Embryonic facial prominence (tissue), 1 donor: Measurements from ENCODE around the gene SLC13A4.
"Not testable (repeated sequence)": the region's sequence is repeated elsewhere in the genome, so short reads cannot be mapped to it uniquely, and the experiment has no call there.

Experiments used
- DNase-seq: peaks from one replicate; pipeline ENCODE4 v3.0.0-alpha.2; 2016; ENCODE audit errors: extremely low spot score

Gene SLC13A4

DNA sequence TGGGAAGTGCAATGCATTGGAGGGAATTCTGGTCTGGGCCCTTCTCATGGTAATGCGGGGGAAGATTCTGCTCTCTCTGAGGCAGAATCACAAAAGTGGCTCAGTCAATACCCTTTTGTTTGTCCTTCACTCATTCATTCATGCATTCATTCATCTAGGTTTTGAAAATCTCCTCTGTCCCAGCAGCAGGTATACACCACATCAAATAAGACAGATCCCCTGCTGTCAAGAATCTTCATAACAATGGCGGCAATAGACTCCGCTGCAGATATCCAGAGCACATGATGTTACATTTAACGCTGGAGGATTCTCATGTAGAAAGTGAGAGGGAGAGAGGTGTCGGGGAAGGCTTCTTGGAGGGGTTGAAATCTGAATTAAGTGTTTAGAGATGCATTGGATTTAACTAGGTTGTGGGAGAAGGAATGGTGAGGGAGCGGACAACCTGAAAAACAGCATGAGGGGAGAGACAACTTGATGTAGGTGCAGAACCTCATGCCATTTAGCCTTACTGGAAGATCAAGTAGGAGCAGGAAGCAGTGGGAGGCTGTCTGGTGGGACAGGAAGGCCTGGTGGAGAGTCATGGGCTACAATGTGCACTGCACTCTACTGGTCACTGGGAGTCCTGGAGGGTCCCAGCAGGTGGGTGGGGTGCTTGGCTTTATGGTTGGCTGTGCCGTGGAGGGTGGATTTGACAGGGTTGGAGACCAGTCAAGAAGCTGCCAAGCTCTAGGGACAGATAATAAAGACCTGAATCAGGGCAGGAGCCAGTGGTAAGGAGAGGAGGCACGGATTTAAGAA, 25.8 kb upstream of the SLC13A4 start:
- DNase-seq = no peak

DNA sequence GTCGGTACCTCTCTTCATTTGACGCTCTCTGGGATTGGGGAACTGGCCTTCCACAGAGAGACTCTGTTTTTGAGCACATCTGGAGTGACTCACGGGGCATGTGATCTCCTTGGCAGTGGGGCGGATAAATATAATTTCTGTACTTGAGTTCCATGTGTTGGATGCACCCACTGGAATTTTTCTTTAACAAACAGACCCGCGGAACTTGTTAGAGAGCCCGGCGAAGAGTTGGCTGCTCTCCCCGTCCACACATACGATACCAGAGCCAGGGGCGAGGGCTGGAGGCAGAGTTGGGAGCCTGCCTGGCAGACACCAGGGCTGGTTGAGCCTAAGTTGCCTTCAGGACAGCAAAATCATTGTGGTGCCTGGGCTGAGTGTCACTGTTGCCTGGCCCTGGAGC, 20.8 kb upstream of the SLC13A4 start, which contains the start of gene FAM180A:
Gene FAM180A, minus strand, starts transcription at position 44 of the 400 bp plus-strand sequence. CDS start 233 bp downstream, outside the sequence.
- DNase-seq = no peak

DNA sequence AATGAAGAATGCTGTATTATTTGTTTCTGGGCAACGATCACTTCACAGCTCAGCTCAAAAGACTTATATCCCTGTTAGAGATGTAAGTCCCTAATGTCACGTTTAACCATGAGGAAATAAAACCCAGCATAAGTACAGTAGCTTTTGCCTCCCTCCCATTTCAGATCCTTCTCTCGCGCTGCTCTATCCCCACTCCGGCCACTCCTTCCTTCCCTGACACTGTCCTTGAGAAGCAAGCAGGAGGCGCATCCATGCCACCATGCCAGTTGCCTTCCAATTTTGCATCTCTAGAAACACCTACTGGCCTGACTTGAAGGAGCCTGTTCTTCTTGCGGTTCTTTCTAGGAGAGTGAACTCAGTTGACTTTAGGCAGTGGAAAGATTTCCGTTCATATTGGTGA, 19.4 kb upstream of the SLC13A4 start:
- no peak for DNase-seq

DNA sequence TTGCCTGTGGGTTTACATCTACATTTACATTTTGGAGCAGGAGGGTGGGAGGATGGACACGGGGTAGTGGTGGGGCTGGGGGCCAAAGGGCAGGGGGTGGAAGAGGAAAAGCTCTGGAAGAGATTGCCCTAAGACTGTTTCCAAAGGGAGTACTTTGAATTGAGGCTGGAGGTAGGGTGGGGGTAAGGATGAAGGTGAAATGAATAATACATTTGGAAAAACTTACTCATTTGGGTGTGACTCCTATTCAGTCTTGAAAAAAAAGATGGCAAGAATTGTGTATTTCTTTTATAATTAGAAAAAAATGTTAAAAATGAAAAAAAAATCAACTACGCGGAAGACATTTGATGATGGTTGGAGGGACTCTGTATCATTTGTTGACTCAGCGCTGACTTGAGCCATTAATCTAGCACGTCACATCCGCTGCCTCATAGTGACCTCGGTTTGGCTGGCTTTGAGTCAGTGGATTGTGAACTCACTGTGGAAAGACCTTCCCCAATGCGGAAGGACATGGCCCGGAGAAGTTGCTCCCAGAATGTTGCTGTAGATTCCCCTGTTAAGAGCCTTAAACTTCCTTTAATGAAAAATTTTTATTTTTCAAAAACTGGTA, 17.8 kb upstream of the SLC13A4 start:
- DNase-seq = no peak

DNA sequence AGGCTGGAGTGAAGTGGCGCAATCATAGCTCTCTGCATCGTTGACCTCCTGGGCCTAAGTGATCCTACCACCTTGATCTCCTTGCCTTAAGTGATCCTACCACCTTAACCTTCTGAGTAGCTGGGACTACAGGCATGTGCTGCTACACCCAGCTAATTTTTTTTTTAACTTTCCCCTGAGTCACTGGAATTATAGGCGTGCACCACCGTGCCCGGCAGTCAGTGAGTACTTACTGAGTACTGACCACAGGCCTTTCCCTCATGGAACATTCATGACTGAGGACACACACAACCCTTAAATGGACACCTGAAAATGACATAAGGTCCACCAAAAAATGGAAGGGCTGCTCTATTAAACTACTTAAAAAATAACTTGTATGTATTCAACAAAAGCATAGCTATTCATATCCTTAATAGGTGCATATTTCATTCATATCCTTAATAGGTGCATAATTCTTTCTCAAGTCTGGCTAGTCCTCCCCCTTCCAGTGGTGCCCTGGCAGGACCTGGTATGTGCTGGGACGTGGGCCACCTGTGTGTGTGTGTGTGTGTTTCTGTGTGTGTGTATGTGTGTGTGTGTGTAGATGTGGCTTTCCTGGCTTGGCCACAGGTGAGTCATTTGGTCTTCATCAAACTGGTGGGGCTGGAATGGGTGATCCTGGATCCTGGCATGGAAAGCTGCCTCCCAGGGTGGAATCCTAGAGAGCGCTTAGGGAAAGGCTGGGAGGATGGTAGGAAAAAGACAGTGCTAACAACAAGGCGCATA, 17.1 kb upstream of the SLC13A4 start:
- DNase-seq = no peak

DNA sequence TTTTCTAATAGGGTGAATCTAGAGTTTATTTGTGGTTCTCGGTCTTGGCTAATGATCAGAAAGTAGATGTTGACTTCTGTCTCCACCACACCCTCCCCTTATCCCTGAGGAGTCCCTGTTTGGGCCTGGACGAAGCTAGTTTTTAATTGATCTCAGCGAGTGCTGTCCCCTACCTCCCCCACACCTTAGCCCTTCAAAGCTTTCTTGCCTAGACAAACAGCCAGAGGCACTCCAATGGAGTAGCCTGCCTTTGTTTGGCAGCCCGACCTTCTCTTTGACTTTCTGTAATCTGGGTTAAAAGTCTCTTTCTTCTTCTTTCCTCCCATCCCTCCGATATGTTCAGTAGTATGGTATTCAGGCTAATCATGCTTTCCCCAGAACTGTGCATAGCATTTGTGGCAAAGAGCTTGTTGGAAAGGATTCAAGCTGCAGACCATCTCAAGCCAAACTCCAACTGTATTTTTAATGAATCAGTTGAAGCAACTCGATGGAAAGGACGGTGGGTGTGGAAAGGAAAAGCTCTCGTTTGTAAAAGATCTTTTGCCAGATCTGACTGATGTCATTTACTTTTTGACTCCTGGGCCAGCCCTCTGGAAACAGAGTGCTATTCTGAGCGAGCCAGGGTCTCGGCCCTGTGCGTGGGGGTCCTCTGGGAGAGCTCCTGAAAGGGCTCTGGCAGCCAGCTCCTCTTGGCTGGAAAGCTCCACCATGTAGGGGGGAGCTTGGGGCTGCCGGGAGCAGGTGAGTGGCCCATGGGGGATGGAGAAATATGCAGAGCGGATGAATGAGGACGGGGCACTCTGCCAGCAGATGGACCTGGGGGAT, 16.1 kb upstream of the SLC13A4 start:
- no peak for DNase-seq

DNA sequence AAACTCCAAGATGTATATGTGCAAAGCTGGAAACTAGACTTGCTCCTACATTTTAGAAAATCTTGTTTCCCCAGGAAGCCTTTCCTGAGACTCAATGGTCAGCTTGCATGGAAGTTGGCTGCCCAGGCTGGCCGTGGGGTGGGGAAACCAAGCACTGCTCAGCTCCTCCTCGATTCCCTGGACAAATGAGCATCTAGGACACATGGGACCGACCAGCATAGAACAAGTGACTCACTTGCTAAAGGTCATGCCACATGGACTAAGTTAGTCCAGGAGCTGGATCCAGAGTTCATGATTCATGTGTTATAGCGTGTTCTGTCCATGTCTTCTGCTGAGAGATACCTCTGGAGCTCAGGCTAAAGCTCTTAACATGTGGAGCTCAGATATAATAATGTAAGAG, 14.4 kb upstream of the SLC13A4 start:
- no peak for DNase-seq

DNA sequence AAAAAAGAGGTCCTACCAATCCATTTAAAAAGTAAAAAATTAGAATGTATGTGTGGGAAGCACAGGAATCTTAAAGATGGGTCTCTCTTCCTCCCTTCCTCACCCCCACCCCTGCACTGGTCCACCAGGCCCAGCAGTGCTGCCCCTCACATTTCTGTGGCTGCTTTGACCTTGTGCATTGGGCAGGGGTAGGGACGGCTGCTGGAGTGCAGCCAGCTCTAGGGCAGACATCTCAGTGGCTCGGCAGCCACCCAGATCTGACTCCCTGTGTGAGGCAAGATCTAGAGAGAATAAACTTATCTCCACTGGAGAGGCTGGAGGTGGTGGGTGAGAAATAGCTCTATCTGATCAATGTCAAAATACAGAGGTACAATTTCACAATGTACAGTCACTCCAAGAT, 13.9 kb upstream of the SLC13A4 start:
- DNase-seq = no peak

DNA sequence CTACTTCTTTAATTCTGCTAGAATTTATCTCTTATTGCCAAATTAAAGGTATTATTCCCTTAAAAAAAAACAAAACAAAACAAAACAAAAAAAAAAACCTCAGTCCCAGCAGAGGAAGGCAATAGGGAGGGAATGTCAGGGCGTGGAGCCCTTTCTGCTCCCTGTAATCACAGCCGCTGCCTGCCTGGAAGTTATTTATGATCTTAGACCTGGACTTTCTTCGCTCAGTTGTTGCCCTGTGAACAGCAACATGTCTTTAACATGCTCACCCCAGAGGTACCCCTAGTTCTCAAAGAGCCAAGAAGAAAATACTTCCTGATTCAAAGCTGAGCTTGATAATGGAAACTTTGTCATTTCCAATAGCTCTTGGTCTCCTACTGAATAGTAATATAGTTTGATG, 12.9 kb upstream of the SLC13A4 start:
- DNase-seq = no peak

DNA sequence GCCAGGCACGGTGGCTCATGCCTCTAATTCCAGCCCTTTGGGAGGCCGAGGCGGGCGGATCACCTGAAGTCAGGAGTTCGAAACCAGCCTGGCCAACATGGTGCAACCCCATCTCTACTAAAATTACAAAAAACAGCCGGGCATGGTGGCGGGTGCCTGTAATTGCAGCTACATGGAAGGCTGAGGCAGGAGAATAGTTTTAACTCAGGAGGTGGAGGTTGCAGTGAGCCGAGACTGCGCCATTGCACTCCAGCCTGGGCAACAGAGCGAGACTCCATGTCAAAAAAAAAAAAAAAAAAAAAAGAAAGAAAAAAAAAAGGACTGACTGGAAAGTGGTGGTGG, 9.3 kb upstream of the SLC13A4 start:
- DNase-seq = not testable (repeated sequence)

DNA sequence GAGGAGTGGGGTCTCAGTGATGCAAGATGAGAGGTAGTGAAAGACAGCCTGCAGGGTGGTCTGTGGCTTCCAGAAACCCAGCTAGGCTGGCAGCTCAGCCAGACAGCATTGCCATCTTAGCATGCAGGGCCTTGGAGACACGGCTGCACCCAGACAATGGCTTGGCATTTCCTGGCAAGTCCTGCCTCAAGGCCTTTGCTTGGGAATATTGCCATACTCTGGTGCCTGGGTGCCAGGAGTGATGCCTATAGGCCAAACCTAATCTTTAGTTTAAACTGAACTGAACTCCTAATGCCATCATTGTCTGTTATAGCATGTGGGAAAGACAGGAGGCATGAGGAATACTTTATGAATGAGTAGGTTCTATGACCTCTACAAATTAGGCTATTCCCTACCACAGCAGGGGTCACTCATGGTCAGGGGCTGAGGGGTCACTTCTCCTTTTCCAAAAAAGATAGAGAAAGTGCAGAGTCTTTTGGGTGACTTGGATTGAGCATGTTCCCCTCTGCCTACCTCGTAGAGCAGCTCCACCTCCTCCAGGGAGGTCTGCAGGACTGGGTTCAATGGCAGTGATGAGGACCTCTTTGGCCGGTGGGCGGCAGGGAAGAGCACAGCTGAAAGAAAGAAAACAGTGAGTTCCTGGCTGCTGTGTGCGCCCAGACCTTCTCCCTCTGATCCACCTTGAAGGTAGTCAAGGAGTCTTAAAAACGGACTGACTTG, 8.8 kb upstream of the SLC13A4 start:
- no peak for DNase-seq

DNA sequence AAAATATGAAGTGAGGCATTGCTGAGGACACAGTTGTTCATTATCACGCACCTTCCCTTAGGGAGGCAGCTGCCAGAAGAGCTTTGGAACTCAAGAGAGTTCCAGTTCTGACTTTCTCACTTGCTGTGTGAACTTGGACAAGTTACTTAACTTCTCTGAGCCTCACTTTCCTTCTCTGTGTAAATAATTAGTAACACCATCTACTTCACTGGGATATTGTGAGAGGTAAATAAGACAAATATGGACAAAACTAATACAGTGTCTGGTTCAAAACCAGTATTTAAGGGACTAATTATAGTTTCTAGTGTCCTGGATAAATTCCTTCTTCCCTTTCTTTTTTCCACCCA, 6.3 kb upstream of the SLC13A4 start:
- no peak for DNase-seq

DNA sequence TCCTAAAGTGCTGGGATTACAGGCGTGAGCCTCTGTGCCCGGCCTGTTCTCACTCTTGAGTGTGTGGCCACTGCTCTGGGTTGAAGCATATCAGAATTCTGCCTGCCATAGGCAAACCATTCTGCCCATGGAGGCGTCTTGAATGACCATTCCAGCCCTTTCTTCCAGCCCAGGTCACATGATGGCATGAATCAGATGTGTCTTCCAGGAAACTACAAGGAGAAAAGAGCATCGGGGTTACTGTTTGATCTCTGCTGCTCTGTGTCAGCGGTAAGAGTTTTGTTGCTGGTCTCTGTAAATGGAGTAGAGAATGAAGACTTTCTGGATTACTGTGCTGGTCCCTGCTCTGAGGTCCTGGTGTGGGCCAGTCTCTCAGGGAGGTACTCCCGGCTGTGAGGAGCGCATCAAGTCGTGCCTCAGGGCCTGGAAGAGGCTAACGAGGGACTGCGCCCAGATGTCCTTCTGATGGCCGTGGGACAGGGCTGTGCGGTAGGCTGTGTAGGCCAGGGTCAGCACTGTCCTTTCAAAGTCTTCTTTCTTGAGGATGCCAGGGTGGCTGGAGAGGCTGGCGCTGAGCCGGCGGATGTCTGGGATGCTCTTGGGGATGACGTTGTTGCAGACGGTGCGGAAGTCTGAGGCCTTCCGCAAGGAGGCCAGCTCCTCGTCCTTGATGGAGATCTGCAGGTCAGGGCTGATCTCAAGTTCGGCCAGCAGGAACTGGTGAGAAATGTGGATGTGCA, 5.8 kb upstream of the SLC13A4 start:
- no peak for DNase-seq

DNA sequence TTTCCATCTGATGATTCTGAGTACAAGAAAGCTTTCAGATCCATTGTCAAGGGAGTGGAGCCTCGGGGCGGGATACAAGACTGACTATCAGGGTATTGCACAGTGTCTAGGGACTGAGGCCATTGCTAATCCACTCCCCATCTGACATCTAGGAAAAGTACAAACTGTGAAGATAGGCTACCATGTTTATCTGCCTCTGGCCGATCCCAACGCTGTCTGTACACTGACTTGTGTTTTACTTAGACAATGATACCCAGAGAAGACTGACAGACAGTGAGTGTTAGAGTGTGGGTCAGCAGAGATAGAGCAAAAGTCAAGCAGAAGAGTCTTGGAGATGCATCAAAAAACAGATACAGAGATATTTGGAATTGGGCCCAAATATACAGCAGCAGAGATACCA, 3.1 kb upstream of the SLC13A4 start:
- DNase-seq = no peak

DNA sequence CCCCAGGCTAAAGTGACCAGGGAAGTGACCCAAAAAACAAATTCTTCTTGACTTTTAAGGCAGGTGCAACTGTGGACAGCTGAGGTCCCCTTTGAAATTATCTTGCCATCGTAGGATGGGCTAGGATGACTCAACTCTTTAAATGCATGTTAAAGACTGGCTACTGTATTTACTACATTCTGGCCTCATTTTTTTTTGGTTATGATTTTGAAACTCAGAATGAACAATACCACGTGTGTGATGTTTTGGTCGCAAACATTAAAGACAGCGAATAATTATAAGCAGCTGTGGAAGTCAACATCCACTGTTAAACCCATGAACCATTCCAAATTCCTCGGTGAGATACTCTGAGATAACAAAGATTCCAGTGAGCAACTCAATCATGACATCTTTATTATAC, 1.2 kb upstream of the SLC13A4 start:
- no peak for DNase-seq

DNA sequence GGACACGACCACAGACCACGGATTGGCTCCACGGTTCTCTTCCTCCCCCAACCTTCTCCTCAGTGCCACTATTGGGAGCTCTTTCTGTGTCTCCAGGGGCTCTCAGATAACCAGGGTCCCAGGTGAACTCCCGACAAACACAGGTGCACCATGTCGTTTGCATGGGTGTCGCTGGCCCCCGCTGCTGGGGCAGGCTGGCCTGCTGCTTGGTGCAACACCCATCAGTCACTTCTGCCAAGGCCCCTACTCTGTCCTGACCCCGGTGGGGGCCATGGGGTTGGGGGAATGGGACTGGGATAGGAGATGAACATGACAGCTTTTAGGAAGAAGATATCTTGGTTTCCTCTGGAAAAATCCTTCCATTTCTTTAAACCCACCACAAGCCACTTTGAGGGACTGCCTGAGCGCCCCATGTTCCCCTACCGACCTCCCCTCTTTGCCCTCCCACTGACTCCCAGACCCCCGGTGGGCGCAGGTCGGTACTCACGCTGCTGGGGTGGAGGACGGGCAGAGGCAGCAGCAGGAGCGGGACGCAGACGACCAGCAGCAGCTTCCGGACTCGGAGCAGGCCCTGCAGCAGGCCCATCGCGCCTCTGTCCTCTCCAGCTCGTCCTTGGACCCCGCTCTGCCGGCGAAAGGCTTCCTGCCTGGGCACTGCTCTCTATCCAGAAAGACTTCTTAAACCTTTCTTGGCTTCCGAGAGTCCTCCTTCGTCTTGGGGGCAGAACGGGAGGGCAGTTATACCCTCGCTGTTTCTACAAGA, 894 bp downstream of the SLC13A4 start:
- DNase-seq = no peak

DNA sequence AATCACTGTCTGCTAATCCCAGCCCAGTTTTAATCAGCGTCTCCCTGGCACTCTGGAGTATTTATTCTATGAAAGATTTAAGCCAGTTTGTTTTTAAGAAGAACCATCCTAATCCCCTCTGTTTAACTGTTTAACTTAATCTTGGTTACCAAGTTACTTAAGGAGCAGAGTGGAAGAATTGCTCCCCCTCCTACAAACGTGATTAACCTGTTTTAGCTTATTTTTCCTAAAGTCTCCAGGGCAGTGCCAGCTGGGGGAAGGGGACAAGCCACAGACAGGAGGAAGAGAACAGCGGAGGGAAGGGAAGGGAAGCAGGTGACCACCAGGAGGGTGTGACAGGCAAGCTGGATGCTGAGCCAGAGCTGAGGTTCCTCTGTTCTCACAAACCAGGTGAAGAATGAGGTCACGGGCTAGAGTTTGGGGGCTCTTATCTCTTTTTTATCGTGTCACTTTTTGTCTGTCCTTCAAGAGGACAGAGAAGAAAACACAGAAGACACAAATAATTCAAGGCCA, 1.7 kb downstream of the SLC13A4 start:
- no peak for DNase-seq

DNA sequence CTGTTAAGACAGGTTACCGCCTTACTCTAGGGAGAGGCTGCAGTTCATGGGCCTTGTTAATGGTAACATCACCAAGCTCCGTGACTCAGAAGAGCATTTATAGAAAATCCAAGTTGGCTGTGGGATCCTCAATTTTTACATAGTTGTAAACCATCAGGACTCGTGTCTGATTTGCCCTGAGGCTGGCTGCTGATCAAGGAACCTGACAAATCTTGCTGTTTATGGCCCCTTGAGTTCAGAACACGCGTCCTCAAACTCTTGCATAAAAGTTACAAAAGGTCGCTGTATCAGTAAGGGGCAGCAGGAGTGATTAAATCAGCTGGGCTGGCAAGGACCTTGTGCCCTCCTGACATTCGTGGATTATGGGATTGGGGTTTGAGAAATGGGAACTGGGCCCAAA, 4.6 kb downstream of the SLC13A4 start:
- DNase-seq = no peak

DNA sequence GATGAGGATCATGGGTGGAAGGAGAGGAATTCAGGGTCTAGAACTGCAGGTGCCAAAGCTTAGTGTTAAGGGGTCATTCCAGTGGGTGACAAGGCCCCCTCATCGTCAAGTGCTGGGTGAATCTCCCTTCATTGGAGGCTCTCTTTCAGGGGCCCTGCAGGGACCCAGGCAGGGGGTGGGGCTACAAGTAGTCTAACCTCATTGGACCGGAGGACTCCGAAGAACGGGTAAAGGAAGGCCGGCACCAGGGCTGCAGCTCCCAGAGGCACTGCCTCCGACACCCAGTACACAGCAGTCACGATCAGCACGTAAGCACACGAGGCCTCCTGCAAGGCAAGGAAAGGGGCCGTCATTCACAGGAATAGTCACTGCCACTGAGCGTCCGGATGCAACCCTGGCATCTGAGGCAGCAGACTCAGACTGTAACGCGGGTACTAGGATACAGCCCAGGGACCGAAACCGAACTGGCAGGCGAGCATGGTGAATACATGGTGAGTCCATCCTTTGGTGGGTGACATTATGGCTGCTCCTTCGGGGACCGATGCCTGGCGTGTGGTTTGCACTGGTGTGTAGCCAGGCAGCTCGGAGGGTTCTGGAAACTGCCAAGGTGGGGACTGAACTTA, 6.7 kb downstream of the SLC13A4 start:
- no peak for DNase-seq
